IMR-90 (cell line): ENCODE data around the gene HADH. TPM values are rescaled to one million over a fixed set of nuclear protein-coding genes. Genes with fewer than 3 reads are reported as not detected.

ENCODE experiments used
- ATAC-seq: fragments of 200-7000 bp; cut with Tn5 transposase; 2 replicates; pipeline ENCODE4 v1.9.1; 2020; ENCODE audit warnings: low read depth, mild to moderate bottlenecking, moderate library complexity
- BruUV-seq: library from RNA; stranded (reverse); fragments of 400-500 nt; replicated peaks from 2 replicates; lab custom pipeline; 2021; lab: Mats Ljungman, UMichigan
- CTCF ChIA-PET: fragments of 300-600 bp; formaldehyde crosslinking; extraction: SDS; loops from one replicate; lab custom pipeline; 2021; ENCODE audit warnings: antibody characterized with exemption; lab: Yijun Ruan, JAX
- POLR2A ChIA-PET: fragments of 300-600 bp; sonication (Branson Sonifier 250); formaldehyde crosslinking; loops from one replicate; lab custom pipeline; 2022; ENCODE audit warnings: antibody characterized with exemption; ENCODE audit not compliant: unreplicated experiment; lab: Charles Lee
- DNase-seq: peaks from one replicate; pipeline ENCODE4 v3.0.0; 2013
- H2AFZ ChIP-seq: replicated peaks from 2 replicates; pipeline ENCODE3; 2013; ENCODE audit warnings: low read length, mild to moderate bottlenecking; ENCODE audit not compliant: poor library complexity
- H2AK5ac ChIP-seq: 2 replicates; pipeline ENCODE4 v1.6.1; 2013; ENCODE audit warnings: low read depth, low read length, inconsistent platforms
- H2AK9ac ChIP-seq: replicated peaks from 2 replicates; pipeline ENCODE3; 2013; ENCODE audit warnings: mild to moderate bottlenecking, low read depth, low read length, moderate library complexity; ENCODE audit not compliant: poor library complexity
- H2BK120ac ChIP-seq: 2 replicates; pipeline ENCODE4 v1.6.1; 2013; ENCODE audit warnings: low read depth, low read length, inconsistent platforms
- H2BK15ac ChIP-seq: 3 replicates; pipeline ENCODE4 v1.6.1; 2013; ENCODE audit warnings: low read depth, low read length, inconsistent platforms
- H2BK20ac ChIP-seq: 2 replicates; pipeline ENCODE4 v1.6.1; 2013; ENCODE audit warnings: low read depth, mild to moderate bottlenecking, inconsistent platforms, low read length, moderate library complexity
- H2BK5ac ChIP-seq: 2 replicates; pipeline ENCODE4 v1.6.1; 2013; ENCODE audit warnings: mild to moderate bottlenecking, low read depth, low read length, inconsistent platforms; ENCODE audit not compliant: poor library complexity, severe bottlenecking
- H3K14ac ChIP-seq: replicated peaks from 2 replicates; pipeline ENCODE4 v1.6.1; 2013; ENCODE audit warnings: low read depth, low read length, inconsistent platforms
- H3K18ac ChIP-seq: 2 replicates; pipeline ENCODE4 v1.6.1; 2013; ENCODE audit warnings: low read depth, low read length, control low read depth
- H3K23ac ChIP-seq: 2 replicates; pipeline ENCODE4 v1.6.1; 2013; ENCODE audit warnings: low read depth, low read length, inconsistent platforms
- H3K27ac ChIP-seq: 2 replicates; pipeline ENCODE4 v1.5.1; 2013; ENCODE audit warnings: mild to moderate bottlenecking, control low read depth, low read length; ENCODE audit not compliant: insufficient read depth
- H3K27me3 ChIP-seq: 2 replicates; pipeline ENCODE4 v1.6.1; 2013; ENCODE audit warnings: low read length; ENCODE audit not compliant: control insufficient read depth, insufficient read depth
- H3K36me3 ChIP-seq: 2 replicates; pipeline ENCODE4 v1.6.1; 2013; ENCODE audit warnings: low read length, mixed read lengths; ENCODE audit not compliant: control insufficient read depth, insufficient read depth
- H3K4ac ChIP-seq: 2 replicates; pipeline ENCODE4 v1.6.1; 2013; ENCODE audit warnings: low read depth, low read length, inconsistent platforms
- H3K4me1 ChIP-seq: 2 replicates; pipeline ENCODE4 v1.6.1; 2013; ENCODE audit warnings: low read length, mixed read lengths; ENCODE audit not compliant: control insufficient read depth, insufficient read depth
- H3K4me2 ChIP-seq: 2 replicates; pipeline ENCODE4 v1.6.1; 2013; ENCODE audit warnings: low read depth, mild to moderate bottlenecking, control low read depth, low read length, moderate library complexity
- H3K4me3 ChIP-seq: 2 replicates; pipeline ENCODE4 v1.5.1; 2013; ENCODE audit warnings: low read depth, mild to moderate bottlenecking, control low read depth, low read length, moderate library complexity; ENCODE audit not compliant: insufficient read depth
- H3K56ac ChIP-seq: 2 replicates; pipeline ENCODE4 v1.6.1; 2013; ENCODE audit warnings: low read length, inconsistent platforms; ENCODE audit not compliant: insufficient read depth; ENCODE audit errors: extremely low read depth
- H3K79me1 ChIP-seq, 2 experiments: 2 replicates each; pipeline ENCODE4 v1.6.1; 2013; ENCODE audit warnings: low read length in 2 of 2, inconsistent platforms in 1 of 2, low read depth in 1 of 2
- H3K9ac ChIP-seq: 2 replicates; pipeline ENCODE4 v1.6.1; 2013; ENCODE audit warnings: low read depth, low read length, control low read depth
- H3K9me1 ChIP-seq: 2 replicates; pipeline ENCODE4 v1.6.1; 2013; ENCODE audit warnings: low read length, inconsistent platforms; ENCODE audit not compliant: insufficient read depth
- H3K9me3 ChIP-seq: 2 replicates; pipeline ENCODE4 v1.6.1; 2013; ENCODE audit warnings: low read length; ENCODE audit not compliant: control insufficient read depth, insufficient read depth
- H4K20me1 ChIP-seq: 2 replicates; pipeline ENCODE4 v1.6.1; 2013; ENCODE audit warnings: low read length, inconsistent platforms; ENCODE audit not compliant: insufficient read depth
- H4K5ac ChIP-seq: 2 replicates; pipeline ENCODE4 v1.6.1; 2013; ENCODE audit warnings: mild to moderate bottlenecking, low read depth, low read length, control low read depth
- H4K8ac ChIP-seq, 2 experiments: 2 replicates each; pipeline ENCODE4 v1.6.1; 2013; ENCODE audit warnings: low read depth in 2 of 2, low read length in 2 of 2, control low read depth in 1 of 2, inconsistent platforms in 1 of 2
- H4K91ac ChIP-seq: 2 replicates; pipeline ENCODE4 v1.6.1; 2013; ENCODE audit warnings: low read depth, low read length, inconsistent platforms; ENCODE audit not compliant: insufficient read depth
- BHLHE40 ChIP-seq: fragments of 150-350 bp; IDR thresholded peaks from 2 replicates; pipeline ENCODE4 v1.6.1; 2016; ENCODE audit warnings: mild to moderate bottlenecking, low read depth, low read length
- CHD1 ChIP-seq: IDR thresholded peaks from 2 replicates; pipeline ENCODE4 v1.6.1; 2012; ENCODE audit warnings: low read depth, low read length, improper control_type of control experiment
- ELK1 ChIP-seq: fragments of 150-350 bp; IDR thresholded peaks from 2 replicates; pipeline ENCODE4 v1.6.1; 2016; ENCODE audit warnings: low read depth, mild to moderate bottlenecking, low read length, moderate library complexity, borderline replicate concordance
- MXI1 ChIP-seq: IDR thresholded peaks from 2 replicates; pipeline ENCODE4 v1.6.1; 2012; ENCODE audit warnings: low read depth, mild to moderate bottlenecking, low read length, moderate library complexity, borderline replicate concordance
- POLR2A ChIP-seq: IDR thresholded peaks from 2 replicates; pipeline ENCODE4 v1.6.1; 2012; ENCODE audit warnings: mild to moderate bottlenecking, low read depth, low read length
- RAD21 ChIP-seq: IDR thresholded peaks from 2 replicates; pipeline ENCODE4 v1.6.1; 2012; ENCODE audit warnings: low read length, improper control_type of control experiment
- SMC3 ChIP-seq: fragments of 150-350 bp; IDR thresholded peaks from 2 replicates; pipeline ENCODE4 v1.6.1; 2016; ENCODE audit warnings: low read depth, mild to moderate bottlenecking, antibody characterized with exemption, low read length, moderate library complexity
- USF2 ChIP-seq: fragments of 150-350 bp; IDR thresholded peaks from 2 replicates; pipeline ENCODE4 v1.6.1; 2017; ENCODE audit warnings: mild to moderate bottlenecking, antibody characterized with exemption, low read length, low read depth
- WGBS, 2 experiments: methylation state at CpG; one replicate each; pipeline versions ENCODE4 v1.1.5 to v1.1.7; 2013; ENCODE audit warnings: missing lambda C conversion rate in 2 of 2; ENCODE audit not compliant: insufficient read length in 1 of 2; ENCODE audit errors: extremely low coverage in 2 of 2; 5-methylcytosine and 5-hydroxymethylcytosine counted together
- dilution Hi-C: fragments of 300-500 bp; cut with HindIII; formaldehyde crosslinking; loops from one replicate; pipeline ENCODE4 v1.14.3; 2018; ENCODE audit warnings: low sequenced_read_pairs; ENCODE audit not compliant: unreplicated experiment
- in situ Hi-C: fragments of 300-500 bp; cut with MboI; formaldehyde crosslinking; loops from 3 replicates; pipeline ENCODE4 v1.14.3; 2019; ENCODE audit warnings: low sequenced_read_pairs, inconsistent platforms, mixed read lengths
- intact Hi-C: fragments of 100-400 bp; cut with micrococcal nuclease; formaldehyde crosslinking; loops from 2 replicates; pipeline ENCODE4 v1.10.0; 2022
- polyA plus RNA-seq, 3 experiments: library from polyadenylated mRNA; depleted of rRNA; stranded (reverse); fragments of >200 nt; gene quantifications; 2 replicates each; pipeline ENCODE4 v1.2.3, GENCODE V29; 2012; ENCODE audit warnings: low replicate concordance in 1 of 3
- total RNA-seq: library from RNA; depleted of rRNA; stranded (reverse); fragments of >200 nt; gene quantifications from 2 replicates; pipeline ENCODE4 v1.2.3, GENCODE V29; 2012

The HADH gene
- total and polyA plus RNA-seq, 2 of the 4 experiments (the other 2 are of a cell fraction) = 6.8 to 22.6 TPM

GRCh38 chr4:108005807-108006206 is 16.1 kb downstream of the HADH start:
- Histone ChIP-seq H3K9ac (no peak overlapping the region), H2BK5ac (no peak overlapping the region), H3K4me3 (no peak overlapping the region), H3K79me1 (no peaks in the 10 kb centered on the region), H3K4me2 (no peak overlapping the region), H4K91ac (no peak overlapping the region), H4K8ac (no peak overlapping the region), H3K36me3 (no peaks in the 10 kb centered on the region), H3K4me1 (peaks cover 6% of the 10 kb centered on the region; the same call in 1 of the 2 replicates), H4K5ac (no peak overlapping the region), H3K9me3 (no peaks in the 10 kb centered on the region), H2BK15ac (no peak overlapping the region), H3K56ac (no peak overlapping the region), H3K18ac (no peak overlapping the region), H3K27ac (no peak overlapping the region), H3K14ac (no peak overlapping the region), H3K27me3 (no peaks in the 10 kb centered on the region), H4K20me1 (no peaks in the 10 kb centered on the region), H2AK9ac (no peak overlapping the region), H3K9me1 (peaks cover 4% of the 10 kb centered on the region; the same call in 1 of the 2 replicates), H3K4ac (no peak overlapping the region), H2BK120ac (no peak overlapping the region), H2AFZ (no peak overlapping the region), H2BK20ac (no peak overlapping the region), H3K23ac (no peak overlapping the region), H2AK5ac (no peak overlapping the region)
- ChIA-PET POLR2A (no interaction called here), CTCF (no interaction called here)
- intact Hi-C loops (no loop called here), dilution Hi-C loops (no loop called here), in situ Hi-C loops (no loop called here)
- BruUV-seq = no TSS peak
- TF ChIP-seq CHD1 (no peak), SMC3 (no peak), BHLHE40 (no peak), USF2 (no peak), RAD21 (no peak), POLR2A (no peak), ELK1 (no peak), MXI1 (no peak)
- ATAC-seq (no peak), DNase-seq (no peak)
- no CpG with 5 or more reads among the region's 1 CpG for WGBS, 2 experiments
